HepG2 (cell line): ENCODE data around the gene RTP5. TPM values are rescaled to one million over a fixed set of nuclear protein-coding genes. Genes with fewer than 3 reads are reported as not detected.
"Not testable (repeated sequence)": the region's sequence is repeated elsewhere in the genome, so short reads cannot be mapped to it uniquely, and the experiment has no call there.

Source experiments
- ATAC-seq: fragments of 200-7000 bp; cut with Tn5 transposase; 3 replicates; pipeline ENCODE4 v1.9.1; 2020; ENCODE audit warnings: mild to moderate bottlenecking, moderate library complexity
- BruUV-seq: library from RNA; stranded (reverse); fragments of 400-500 nt; replicated peaks from 2 replicates; lab custom pipeline; 2021; lab: Mats Ljungman, UMichigan
- CTCF ChIA-PET: fragments of 300-600 bp; formaldehyde crosslinking; extraction: SDS; loops from one replicate; lab custom pipeline; 2021; ENCODE audit warnings: low total read pairs, inconsistent platforms, low intra/inter-chr PET ratio; lab: Yijun Ruan, JAX
- POLR2A ChIA-PET: fragments of 350-600 bp; sonication (Branson Sonifier 250); formaldehyde crosslinking; loops from one replicate; lab custom pipeline; 2020; ENCODE audit warnings: antibody characterized with exemption, inconsistent platforms; lab: Yijun Ruan, JAX
- DNase-seq: peaks from one replicate; pipeline ENCODE4 v3.0.0-alpha.2; 2015; ENCODE audit warnings: low spot score
- FAIRE-seq: peaks from 3 replicates; lab custom pipeline; 2011; peaks lifted over from hg19 to GRCh38; lab: Jason Lieb, UNC
- H2AFZ ChIP-seq: one replicate; pipeline ENCODE4 v1.6.1; 2011; ENCODE audit warnings: low read length, inconsistent platforms
- H3K27ac ChIP-seq: fragments of 300-600 bp; 3 replicates; pipeline ENCODE4 v1.8.0; 2011; ENCODE audit warnings: mixed run types, mild to moderate bottlenecking, mixed read lengths, low read length, inconsistent platforms; ENCODE audit not compliant: insufficient read depth; ENCODE audit errors: extremely low read length
- H3K27me3 ChIP-seq, 2 experiments: fragments of 200-600 bp in 1 of 2; 2 replicates in 1 of 2; 3 replicates in 1 of 2; pipeline versions ENCODE4 v1.6.0 to v1.8.0; 2011; ENCODE audit warnings: low read length in 2 of 2, mild to moderate bottlenecking in 2 of 2, moderate library complexity in 2 of 2, inconsistent platforms in 1 of 2; ENCODE audit not compliant: insufficient read depth in 2 of 2, control insufficient read depth in 1 of 2
- H3K36me3 ChIP-seq, 2 experiments: fragments of 200-600 bp in 1 of 2; replicated peaks in 1 of 2; 2 replicates in 1 of 2; 3 replicates in 1 of 2; pipeline versions ENCODE4 v1.5.1 to v1.8.0; 2011; ENCODE audit warnings: low read length in 2 of 2, inconsistent platforms in 1 of 2; ENCODE audit not compliant: insufficient read depth in 2 of 2, control insufficient read depth in 1 of 2
- H3K4me1 ChIP-seq: 2 replicates; pipeline ENCODE4 v1.5.1; 2012; ENCODE audit warnings: low read length, inconsistent platforms; ENCODE audit not compliant: insufficient read depth
- H3K4me2 ChIP-seq: 2 replicates; pipeline ENCODE4 v1.6.0; 2011; ENCODE audit warnings: low read depth, low read length, inconsistent platforms
- H3K4me3 ChIP-seq, 3 experiments: fragments of 200-600 bp in 1 of 3; sonication (generic), shearing (Covaris generic) in 1 of 3; replicated peaks in 1 of 3; 2 replicates each; pipeline ENCODE4 v1.5.1; 2011 to 2016; ENCODE audit warnings: low read length in 3 of 3, inconsistent platforms in 2 of 3, low read depth in 2 of 3, mild to moderate bottlenecking in 2 of 3, control low read depth in 1 of 3, mixed read lengths in 1 of 3; ENCODE audit not compliant: insufficient read depth in 1 of 3
- H3K79me2 ChIP-seq: one replicate; pipeline ENCODE4 v1.6.1; 2011; ENCODE audit warnings: low read length, inconsistent platforms; ENCODE audit not compliant: insufficient read depth
- H3K9ac ChIP-seq: 2 replicates; pipeline ENCODE4 v1.6.0; 2011; ENCODE audit warnings: mild to moderate bottlenecking, low read depth, low read length, inconsistent platforms; ENCODE audit not compliant: insufficient read depth
- H3K9me3 ChIP-seq: 2 replicates; pipeline ENCODE4 v1.5.1; 2012; ENCODE audit warnings: mild to moderate bottlenecking, low read length
- H4K20me1 ChIP-seq: 2 replicates; pipeline ENCODE4 v1.6.0; 2011; ENCODE audit warnings: inconsistent platforms, mild to moderate bottlenecking, low read length, moderate library complexity; ENCODE audit not compliant: insufficient read depth
- SMAD9 ChIP-seq: sonication (generic); formaldehyde crosslinking; IDR thresholded peaks from 2 replicates; pipeline ENCODE4 v1.5.1; 2020; ENCODE audit warnings: mild to moderate bottlenecking, missing genetic modification reagents
- SRY ChIP-seq: sonication (generic); formaldehyde crosslinking; IDR thresholded peaks from 2 replicates; pipeline ENCODE4 v1.8.0; 2022; ENCODE audit warnings: mild to moderate bottlenecking, missing genetic modification reagents
- ZBTB38 ChIP-seq: sonication (generic); formaldehyde crosslinking; IDR thresholded peaks from 2 replicates; pipeline ENCODE4 v1.5.1; 2020; ENCODE audit warnings: mild to moderate bottlenecking, missing genetic modification reagents
- ZFP1 ChIP-seq: IDR thresholded peaks from 2 replicates; pipeline ENCODE4 v1.6.1; 2016
- WGBS: methylation state at CpG from one replicate; pipeline ENCODE4 v1.1.6; 2017; ENCODE audit warnings: low lambda C conversion rate; 5-methylcytosine and 5-hydroxymethylcytosine counted together
- in situ Hi-C: cut with HindIII; loops from 2 replicates; pipeline ENCODE4 v1.10.0; 2017; ENCODE audit warnings: low pct_unique_long_range_greater_than_20kb; ENCODE audit not compliant: extremely low pct_ligation_motif_present
- intact Hi-C: fragments of 100-400 bp; cut with micrococcal nuclease; formaldehyde crosslinking; loops from one replicate; pipeline ENCODE4 v1.10.0; 2022; ENCODE audit not compliant: unreplicated experiment
- polyA plus RNA-seq, 8 experiments: library from polyadenylated mRNA; depleted of rRNA in 3 of 8; stranded (reverse) in 7 of 8; unstranded in 1 of 8; fragments of >200 nt; fragmentation: Illumina TruSeq in 4 of 8; extraction: Trizol in 4 of 8; gene quantifications; 2 replicates each; pipeline versions ENCODE4 v1.2.1 to v1.2.3, GENCODE V29; 2011 to 2016; ENCODE audit warnings: low read depth in 4 of 8, missing spikeins in 1 of 8, mixed read lengths in 1 of 8; ENCODE audit not compliant: insufficient read depth in 1 of 8
- total RNA-seq, 5 experiments: library from RNA; depleted of rRNA; stranded (reverse); fragments of >200 nt; fragmentation: Illumina TruSeq; extraction: Trizol; gene quantifications; 2 replicates each; pipeline ENCODE4 v1.2.3, GENCODE V29; 2016; ENCODE audit warnings: low read depth in 1 of 5

Gene RTP5
- total and polyA plus RNA-seq, 2 of the 13 experiments (the other 11 are each of a cell fraction or from before 2014, with no cell fraction given), result not detected

DNA sequence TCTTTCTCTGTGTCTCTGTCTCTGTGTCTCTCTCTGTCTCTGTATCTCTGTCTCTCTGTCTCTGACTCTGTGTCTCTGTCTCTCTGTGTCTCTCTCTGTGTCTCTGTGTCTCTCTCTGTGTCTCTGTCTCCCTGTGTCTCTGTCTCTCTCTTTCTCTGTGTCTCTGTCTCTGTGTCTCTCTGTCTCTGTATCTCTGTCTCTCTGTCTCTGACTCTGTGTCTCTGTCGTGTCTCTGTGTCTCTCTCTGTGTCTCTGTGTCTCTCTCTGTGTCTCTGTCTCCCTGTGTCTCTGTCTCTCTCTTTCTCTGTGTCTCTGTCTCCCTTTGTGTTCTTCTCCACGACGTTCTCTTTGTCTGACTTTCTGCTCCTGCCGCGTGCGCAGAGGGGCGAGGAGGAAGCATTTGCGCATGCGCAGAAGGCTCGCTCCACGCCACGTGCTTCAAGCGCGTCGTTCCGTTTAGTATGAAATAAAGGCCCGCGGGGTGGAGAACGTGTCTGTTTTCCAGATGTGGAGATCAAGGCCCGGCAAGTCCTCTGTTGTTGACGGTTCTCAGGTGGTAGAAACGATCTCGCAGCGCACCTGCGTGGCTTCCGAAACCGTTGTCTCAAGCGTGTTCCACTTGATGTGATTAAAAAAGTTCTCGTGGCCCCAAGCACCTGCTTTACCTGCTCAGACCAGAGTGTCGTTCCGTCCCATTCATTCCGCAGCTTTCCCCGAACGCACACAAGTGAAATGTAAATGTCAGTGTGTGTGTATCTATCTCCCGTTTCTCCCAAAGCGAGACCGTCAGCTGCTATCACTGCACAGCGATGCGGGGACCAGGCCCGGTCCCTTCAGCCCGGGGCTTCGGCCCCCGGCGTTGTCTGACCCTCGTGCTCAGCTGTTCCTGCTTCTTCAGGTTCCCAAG, 45.7 kb upstream of the RTP5 start:
- H3K79me2 ChIP-seq, H3K4me2 ChIP-seq, in situ Hi-C loops, ATAC-seq, CTCF ChIA-PET, H3K27me3 ChIP-seq, H3K4me1 ChIP-seq, H3K27ac ChIP-seq, BruUV-seq, H3K4me3 ChIP-seq, H4K20me1 ChIP-seq, H3K36me3 ChIP-seq, intact Hi-C loops, POLR2A ChIA-PET, DNase-seq, FAIRE-seq, H3K9ac ChIP-seq, H2AFZ ChIP-seq: not testable (repeated sequence)
- WGBS, result 82% methylated on average over 45 of the region's 45 CpGs
- 0 out of 2 replicates have a peak, but pooled peaks have one; percentile 21 for TF ChIP-seq ZBTB38
- peaks cover 17% of the 10 kb centered on the region for H3K9me3 ChIP-seq

DNA sequence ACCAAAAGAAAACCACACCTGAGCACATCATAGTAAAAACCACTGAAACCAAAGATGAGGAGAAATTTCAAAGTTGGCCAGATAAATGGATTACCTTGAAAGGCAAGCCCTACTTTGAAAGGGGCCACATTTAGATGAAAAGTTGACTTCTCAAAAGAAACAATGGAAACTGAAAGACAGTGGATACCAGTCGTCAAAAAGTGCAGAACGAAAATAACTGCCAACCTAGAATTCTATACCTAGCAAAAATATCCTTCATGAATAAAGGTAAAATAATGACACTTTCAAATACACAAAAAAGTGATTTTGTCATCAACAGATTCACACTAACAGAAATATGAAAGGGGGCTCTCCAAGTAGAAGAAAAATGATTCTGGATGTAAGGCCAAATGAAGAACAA, 42.1 kb upstream of the RTP5 start:
- H3K4me3 ChIP-seq, result no peak overlapping the region
- DNase-seq, result no peak
- BruUV-seq, result no TSS peak
- intact Hi-C loops, result no loop called here
- H3K4me1 ChIP-seq, result no peaks in the 10 kb centered on the region
- peaks cover 0 to 10% of the 10 kb centered on the region in 2 experiments; a peak in 2 of 5 replicates for H3K27me3 ChIP-seq
- no peaks in the 10 kb centered on the region for H4K20me1 ChIP-seq
- no peaks in the 10 kb centered on the region for H3K79me2 ChIP-seq
- no peak overlapping the region for H3K9ac ChIP-seq
- ATAC-seq, result no peak
- peaks cover 17% of the 10 kb centered on the region for H3K9me3 ChIP-seq
- in situ Hi-C loops, result no loop called here
- 27% methylated on average over 2 of the region's 2 CpGs for WGBS
- TF ChIP-seq SMAD9 (CRISPR knock-in tag) (no peak), ZFP1 (CRISPR knock-in tag) (peak; percentile 97; the same call in 1 of the 2 replicates), SRY (CRISPR knock-in tag) (no peak)
- TF ChIP-seq, all 625 proteins: peak for 1
- H3K4me2 ChIP-seq, result no peak overlapping the region
- ChIA-PET POLR2A (no interaction called here), CTCF (no interaction called here)
- FAIRE-seq, result no peak
- no peak overlapping the region for H2AFZ ChIP-seq
- H3K36me3 ChIP-seq, result no peaks in the 10 kb centered on the region
- H3K27ac ChIP-seq, result no peak overlapping the region
